ENCODE results near the gene COL19A1.

DNA sequence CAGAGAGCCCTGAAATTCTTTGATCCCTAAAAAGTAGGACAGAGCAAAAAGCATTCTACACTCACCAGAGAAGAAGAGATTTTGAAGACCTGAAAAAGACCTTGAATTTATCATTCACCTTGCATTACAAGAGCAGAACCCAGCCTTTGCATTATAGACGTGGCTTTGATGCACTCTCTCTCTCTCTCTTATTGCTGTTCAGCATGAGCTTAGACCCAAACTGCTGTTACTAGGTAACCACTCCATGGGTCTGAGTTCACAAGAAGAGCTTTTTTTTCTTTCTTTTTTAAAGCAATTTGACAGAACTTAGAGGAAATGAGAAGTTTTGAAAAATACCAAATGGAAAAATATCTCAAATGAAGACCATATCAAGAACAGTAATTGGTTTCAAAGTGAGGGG is 392.1 kb downstream of the COL19A1 start:
- TF ChIP-seq, protein P1, sequence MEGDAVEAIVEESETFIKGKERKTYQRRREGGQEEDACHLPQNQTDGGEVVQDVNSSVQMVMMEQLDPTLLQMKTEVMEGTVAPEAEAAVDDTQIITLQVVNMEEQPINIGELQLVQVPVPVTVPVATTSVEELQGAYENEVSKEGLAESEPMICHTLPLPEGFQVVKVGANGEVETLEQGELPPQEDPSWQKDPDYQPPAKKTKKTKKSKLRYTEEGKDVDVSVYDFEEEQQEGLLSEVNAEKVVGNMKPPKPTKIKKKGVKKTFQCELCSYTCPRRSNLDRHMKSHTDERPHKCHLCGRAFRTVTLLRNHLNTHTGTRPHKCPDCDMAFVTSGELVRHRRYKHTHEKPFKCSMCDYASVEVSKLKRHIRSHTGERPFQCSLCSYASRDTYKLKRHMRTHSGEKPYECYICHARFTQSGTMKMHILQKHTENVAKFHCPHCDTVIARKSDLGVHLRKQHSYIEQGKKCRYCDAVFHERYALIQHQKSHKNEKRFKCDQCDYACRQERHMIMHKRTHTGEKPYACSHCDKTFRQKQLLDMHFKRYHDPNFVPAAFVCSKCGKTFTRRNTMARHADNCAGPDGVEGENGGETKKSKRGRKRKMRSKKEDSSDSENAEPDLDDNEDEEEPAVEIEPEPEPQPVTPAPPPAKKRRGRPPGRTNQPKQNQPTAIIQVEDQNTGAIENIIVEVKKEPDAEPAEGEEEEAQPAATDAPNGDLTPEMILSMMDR (conservative IDR thresholded peaks at IDR 0.05): no peak
- no peak for TF ChIP-seq EZH2 (IDR thresholded peaks at IDR 0.05; ENCODE audit: low read depth)

All from PC-9 (cell line).